ENCODE results near the gene KRT8. TPM values are rescaled to one million over a fixed set of nuclear protein-coding genes. Genes with fewer than 3 reads are reported as not detected.

Gene KRT8
- total and polyA plus RNA-seq, 2 of the 13 experiments (the other 11 are each of a cell fraction or from before 2014, with no cell fraction given): 498 to 718 TPM

DNA sequence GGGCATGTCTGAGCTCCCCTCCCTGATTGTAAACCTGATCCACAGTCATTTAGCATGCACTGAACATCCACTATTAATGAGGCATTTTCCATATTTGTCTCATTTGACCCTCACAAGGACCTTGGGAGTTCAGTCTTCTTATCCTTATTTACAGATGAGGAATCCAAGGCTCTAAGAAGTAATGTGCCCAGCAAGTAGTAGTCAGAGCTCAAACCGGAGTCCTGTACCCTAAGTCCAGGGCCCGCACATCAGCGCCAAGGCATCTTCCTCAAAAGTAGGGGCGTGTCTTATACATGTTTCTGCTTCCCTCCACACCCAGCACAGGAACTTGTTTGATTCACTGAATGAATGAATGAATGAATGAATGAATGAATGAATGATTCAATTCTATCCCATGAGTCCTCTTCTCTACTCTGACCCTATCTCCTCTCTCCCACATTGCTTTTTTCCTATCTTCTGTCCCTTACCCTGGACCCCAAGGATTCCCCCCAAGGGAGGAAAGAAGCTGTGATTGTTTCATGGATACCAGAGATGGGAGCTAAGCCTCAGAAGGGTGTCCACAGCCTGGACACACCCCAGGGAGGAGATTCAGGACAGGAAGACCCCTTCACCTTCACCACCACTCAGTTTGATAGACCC is 21.8 kb upstream of the KRT8 start (continued):
- TF ChIP-seq NONO (IDR thresholded peaks at IDR 0.05): no peak
- TF ChIP-seq NONO (CRISPR knock-in tag; conservative IDR thresholded peaks at IDR 0.05): no peak
- TF ChIP-seq ZMYM2 (CRISPR knock-in tag; IDR thresholded peaks at IDR 0.05): no peak
- peak; percentile 97 for TF ChIP-seq ZNF24 (IDR thresholded peaks at IDR 0.05)
- TF ChIP-seq DMAP1 (CRISPR knock-in tag; IDR thresholded peaks at IDR 0.05): peak; percentile 0; the same call in 1 of the 2 replicates
- no peak for TF ChIP-seq FOSL1 (CRISPR knock-in tag; IDR thresholded peaks at IDR 0.05; ENCODE audit: borderline replicate concordance)

- peak overlapping the region; percentile 98 for H3K9ac ChIP-seq (ENCODE audit: insufficient read depth, low read depth, low read length)
- WGBS (ENCODE audit: low lambda C conversion rate): 0% methylated on average over 7 of the region's 7 CpGs
- H3K4me2 ChIP-seq (ENCODE audit: low read depth, low read length): peak overlapping the region; percentile 87
- H2AFZ ChIP-seq (ENCODE audit: low read length): no peak overlapping the region
- POLR2A ChIA-PET: interaction anchor here (0.8 to 10.5 kb wide), 14 partner anchors 11 to 80 kb away, joined by 3 to 465 read pairs (median 10); partner anchors contain the start of genes EIF4B, KRT18 and KRT8
- H3K27ac ChIP-seq (ENCODE audit: extremely low read length, insufficient read depth, low read length): peak overlapping the region; percentile 99
- no peaks in the 10 kb centered on the region for H3K36me3 ChIP-seq (replicated peaks in 1 of 2; ENCODE audit: control insufficient read depth in 1 of 2, insufficient read depth in 2 of 2, low read length in 2 of 2)
- FAIRE-seq (peak; percentile 85), DNase-seq (ENCODE audit: low spot score) (peak; percentile 92), ATAC-seq (peak; percentile 64)
- no peaks in the 10 kb centered on the region for H4K20me1 ChIP-seq (ENCODE audit: insufficient read depth, low read length)
- H3K9me3 ChIP-seq (ENCODE audit: low read length): no peaks in the 10 kb centered on the region
- in situ Hi-C loops (cut with HindIII; ENCODE audit: extremely low pct_ligation_motif_present, low pct_unique_long_range_greater_than_20kb): no loop called here
- BruUV-seq (replicated peaks): TSS peak; percentile 76
- CTCF ChIA-PET (ENCODE audit: low intra/inter-chr PET ratio, low total read pairs): no interaction called here
- H3K4me3 ChIP-seq (replicated peaks in 1 of 3; ENCODE audit: insufficient read depth in 1 of 3, low read depth in 2 of 3, low read length in 3 of 3): peak overlapping the region; percentile 38 to 60 (median 43); a peak in 5 of 6 replicates
- intact Hi-C loops (cut with micrococcal nuclease; ENCODE audit: unreplicated experiment): loop anchor here (1.0 to 2.0 kb wide), 2 partner anchors 19 to 55 kb away; no protein-coding TSS in a partner anchor
- H3K27me3 ChIP-seq (ENCODE audit: control insufficient read depth in 1 of 2, insufficient read depth in 2 of 2, low read length in 2 of 2): no peaks in the 10 kb centered on the region
- no peaks in the 10 kb centered on the region for H3K79me2 ChIP-seq (ENCODE audit: insufficient read depth, low read length)
- H3K4me1 ChIP-seq (ENCODE audit: insufficient read depth, low read length): peaks cover 75% of the 10 kb centered on the region
- TF ChIP-seq FOXP4 (CRISPR knock-in tag; IDR thresholded peaks at IDR 0.05) (peak; percentile 49; the same call in 1 of the 2 replicates), ETV6 (CRISPR knock-in tag; conservative IDR thresholded peaks at IDR 0.05) (no peak), AGO1 (IDR thresholded peaks at IDR 0.05; ENCODE audit: low read depth, low read length, poor library complexity, severe bottlenecking) (no peak), MAX (IDR thresholded peaks at IDR 0.05) (no peak; the same call in 1 of the 2 replicates), ZNF629 (CRISPR knock-in tag; conservative IDR thresholded peaks at IDR 0.05) (no peak), BCL3 (CRISPR knock-in tag; IDR thresholded peaks at IDR 0.05) (no peak), GPN1 (CRISPR knock-in tag; IDR thresholded peaks at IDR 0.05; ENCODE audit: borderline replicate concordance) (no peak), FOXA1 (IDR thresholded peaks at IDR 0.05) (no peak), FOXA1 (CRISPR knock-in tag; IDR thresholded peaks at IDR 0.05) (peak; percentile 65)
- TF ChIP-seq, protein P1, sequence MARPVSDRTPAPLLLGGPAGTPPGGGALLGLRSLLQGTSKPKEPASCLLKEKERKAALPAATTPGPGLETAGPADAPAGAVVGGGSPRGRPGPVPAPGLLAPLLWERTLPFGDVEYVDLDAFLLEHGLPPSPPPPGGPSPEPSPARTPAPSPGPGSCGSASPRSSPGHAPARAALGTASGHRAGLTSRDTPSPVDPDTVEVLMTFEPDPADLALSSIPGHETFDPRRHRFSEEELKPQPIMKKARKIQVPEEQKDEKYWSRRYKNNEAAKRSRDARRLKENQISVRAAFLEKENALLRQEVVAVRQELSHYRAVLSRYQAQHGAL (CRISPR knock-in tag; IDR thresholded peaks at IDR 0.05; ENCODE audit: not compliant biosample characterization): no peak
Observed at GRCh38 chr12:52925717-52926595, 21.1 kb upstream of the KRT8 start.
